K562 (cell line): Measurements from ENCODE around the gene MAP3K4.

Experiments
- CTCF ChIP-seq, 3 experiments: IDR thresholded peaks in 2 of 3; conservative IDR thresholded peaks in 1 of 3; 2 replicates each; pipeline ENCODE4 v1.5.1; 2011 to 2012; ENCODE audit warnings: low read length in 3 of 3, mild to moderate bottlenecking in 3 of 3, control low read depth in 2 of 3, improper control_type of control experiment in 1 of 3, inconsistent platforms in 1 of 3, low read depth in 1 of 3, mixed read lengths in 1 of 3, moderate library complexity in 1 of 3; ENCODE audit not compliant: insufficient read depth in 2 of 3
- ELF1 ChIP-seq: fragments of 200-800 bp; sonication (Bioruptor generic); IDR thresholded peaks from 2 replicates; pipeline ENCODE4 v1.6.1; 2016; ENCODE audit warnings: missing genetic modification characterization, missing compliant biosample characterization
- MEF2D ChIP-seq: conservative IDR thresholded peaks from 2 replicates; pipeline ENCODE4 v1.6.1; 2016; ENCODE audit warnings: low read depth, missing genetic modification characterization, missing compliant biosample characterization
- MXI1 ChIP-seq: IDR thresholded peaks from 2 replicates; pipeline ENCODE4 v1.6.1; 2011; ENCODE audit warnings: low read depth, mild to moderate bottlenecking, improper control_type of control experiment, low read length
- NFXL1 ChIP-seq: fragments of 450-650 bp; formaldehyde crosslinking; IDR thresholded peaks from 2 replicates; pipeline ENCODE4 v1.4.0; 2021; ENCODE audit warnings: mild to moderate bottlenecking
- POLR2AphosphoS5 ChIP-seq: IDR thresholded peaks from 2 replicates; pipeline ENCODE4 v1.6.1; 2011; ENCODE audit warnings: mild to moderate bottlenecking, low read depth, low read length, moderate library complexity; ENCODE audit not compliant: control insufficient read depth, insufficient read depth
- PTTG1 ChIP-seq: fragments of 450-650 bp; IDR thresholded peaks from 2 replicates; pipeline ENCODE4 v1.6.1; 2016; ENCODE audit warnings: low read depth, mild to moderate bottlenecking, missing genetic modification characterization, missing compliant biosample characterization
- RBBP5 ChIP-seq: fragments of 200-600 bp; sonication (generic); IDR thresholded peaks from 2 replicates; pipeline ENCODE4 v1.6.1; 2012; ENCODE audit warnings: borderline replicate concordance, mild to moderate bottlenecking, low read length, control low read depth, inconsistent platforms; ENCODE audit not compliant: insufficient read depth, poor library complexity, severe bottlenecking
- ZKSCAN1 ChIP-seq: fragments of 150-350 bp; IDR thresholded peaks from 2 replicates; pipeline ENCODE4 v1.6.1; 2016; ENCODE audit warnings: low read depth, low read length

- TF ChIP-seq ELF1 (tag): no peak
- no peak for TF ChIP-seq POLR2AphosphoS5
- TF ChIP-seq RBBP5: no peak
- no peak for TF ChIP-seq MXI1
- no peak for TF ChIP-seq NFXL1 (CRISPR knock-in tag)
- TF ChIP-seq PTTG1: no peak
- TF ChIP-seq CTCF (IDR thresholded peaks at IDR 0.05 in 2 of 3, conservative IDR thresholded peaks at IDR 0.05 in 1 of 3; ENCODE audit: insufficient read depth in 2 of 3, low read depth in 1 of 3, low read length in 3 of 3): no peak
- TF ChIP-seq ZKSCAN1: no peak
- TF ChIP-seq MEF2D (tag): no peak
Measured at GRCh38 chr6:160972111-160972510, 19.5 kb upstream of the MAP3K4 start.
